HCT116 (cell line): Measurements from ENCODE around the gene BCL6.

Experiments used
- EZH2phosphoT487 ChIP-seq: fragments of 200-600 bp; IDR thresholded peaks from 2 replicates; pipeline ENCODE4 v1.6.1; 2018; ENCODE audit warnings: antibody characterized with exemption, borderline replicate concordance
- POLR2A ChIP-seq: IDR thresholded peaks from 2 replicates; pipeline ENCODE4 v1.7.0; 2011; ENCODE audit warnings: borderline replicate concordance; ENCODE audit not compliant: insufficient read depth, insufficient read length; ENCODE audit errors: extremely low read depth
- POLR2AphosphoS5 ChIP-seq: IDR thresholded peaks from 2 replicates; pipeline ENCODE4 v1.6.1; 2011; ENCODE audit warnings: mild to moderate bottlenecking, low read depth, low read length, moderate library complexity
- SP1 ChIP-seq: IDR thresholded peaks from 2 replicates; pipeline ENCODE4 v1.6.1; 2012; ENCODE audit warnings: low read depth
- SRF ChIP-seq: IDR thresholded peaks from 2 replicates; pipeline ENCODE4 v1.6.1; 2012; ENCODE audit warnings: low read depth
- TF ChIP-seq, protein P1 (sequence below), 3 experiments: fragments of 200-600 bp in 1 of 3; sonication (generic) in 1 of 3; IDR thresholded peaks in 2 of 3; conservative IDR thresholded peaks in 1 of 3; 2 replicates each; pipeline ENCODE4 v1.5.1; 2012 to 2017; ENCODE audit warnings: low read depth in 2 of 3, low read length in 2 of 3, antibody characterized with exemption in 1 of 3, borderline replicate concordance in 1 of 3, control low read depth in 1 of 3, mild to moderate bottlenecking in 1 of 3, mixed read lengths in 1 of 3, mixed run types in 1 of 3, moderate library complexity in 1 of 3; ENCODE audit not compliant: insufficient read depth in 1 of 3

- TF ChIP-seq POLR2AphosphoS5: no peak
- no peak for TF ChIP-seq SRF
- TF ChIP-seq POLR2A: no peak
- TF ChIP-seq EZH2phosphoT487: no peak
- TF ChIP-seq, protein P1, sequence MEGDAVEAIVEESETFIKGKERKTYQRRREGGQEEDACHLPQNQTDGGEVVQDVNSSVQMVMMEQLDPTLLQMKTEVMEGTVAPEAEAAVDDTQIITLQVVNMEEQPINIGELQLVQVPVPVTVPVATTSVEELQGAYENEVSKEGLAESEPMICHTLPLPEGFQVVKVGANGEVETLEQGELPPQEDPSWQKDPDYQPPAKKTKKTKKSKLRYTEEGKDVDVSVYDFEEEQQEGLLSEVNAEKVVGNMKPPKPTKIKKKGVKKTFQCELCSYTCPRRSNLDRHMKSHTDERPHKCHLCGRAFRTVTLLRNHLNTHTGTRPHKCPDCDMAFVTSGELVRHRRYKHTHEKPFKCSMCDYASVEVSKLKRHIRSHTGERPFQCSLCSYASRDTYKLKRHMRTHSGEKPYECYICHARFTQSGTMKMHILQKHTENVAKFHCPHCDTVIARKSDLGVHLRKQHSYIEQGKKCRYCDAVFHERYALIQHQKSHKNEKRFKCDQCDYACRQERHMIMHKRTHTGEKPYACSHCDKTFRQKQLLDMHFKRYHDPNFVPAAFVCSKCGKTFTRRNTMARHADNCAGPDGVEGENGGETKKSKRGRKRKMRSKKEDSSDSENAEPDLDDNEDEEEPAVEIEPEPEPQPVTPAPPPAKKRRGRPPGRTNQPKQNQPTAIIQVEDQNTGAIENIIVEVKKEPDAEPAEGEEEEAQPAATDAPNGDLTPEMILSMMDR (IDR thresholded peaks at IDR 0.05 in 2 of 3, conservative IDR thresholded peaks at IDR 0.05 in 1 of 3; ENCODE audit: borderline replicate concordance in 1 of 3, insufficient read depth in 1 of 3, low read depth in 2 of 3, low read length in 2 of 3): no peak
- no peak for TF ChIP-seq SP1
Observed at GRCh38 chr3:187767266-187768012, 22.2 kb upstream of the BCL6 start.
